NCI-H748 (cell line): ENCODE data around the gene NOSTRIN.
"Not testable (repeated sequence)": the region's sequence is repeated elsewhere in the genome, so short reads cannot be mapped to it uniquely, and the experiment has no call there.

Experiments
- DNase-seq: peaks from one replicate; lab custom pipeline; 2025; ENCODE audit not compliant: unreplicated experiment; lab: John Stamatoyannopoulos, UW

NOSTRIN gene

GRCh38 chr2:168874368-168875054 is 72.1 kb downstream of the NOSTRIN start:
- no peak for DNase-seq

- DNase-seq: not testable (repeated sequence)
Observed at GRCh38 chr2:168882163-168882562, 79.7 kb downstream of the NOSTRIN start.

GRCh38 chr2:168884975-168885374 is 82.5 kb downstream of the NOSTRIN start:
- DNase-seq: no peak

- DNase-seq: no peak
Observed at GRCh38 chr2:168889635-168890005, 87.2 kb downstream of the NOSTRIN start.

GRCh38 chr2:168890006-168890782 is 87.8 kb downstream of the NOSTRIN start, which contains the start of gene SPC25:
TSS of gene SPC25 (minus strand) at chr2:168890430. CDS start at chr2:168889519, 911 bp downstream.
- peak; percentile 97 for DNase-seq

GRCh38 chr2:168892327-168892726 is 89.9 kb downstream of the NOSTRIN start:
- DNase-seq: no peak

- no peak for DNase-seq
Observed at GRCh38 chr2:168894101-168894500, 91.7 kb downstream of the NOSTRIN start.

- DNase-seq: no peak
Observed at GRCh38 chr2:168894720-168895119, 92.3 kb downstream of the NOSTRIN start.

- peak; percentile 19 for DNase-seq
Observed at GRCh38 chr2:168895771-168896170, 93.3 kb downstream of the NOSTRIN start.

- DNase-seq: no peak
Observed at GRCh38 chr2:168896783-168897182, 94.3 kb downstream of the NOSTRIN start.

- no peak for DNase-seq
Observed at GRCh38 chr2:168897449-168897848, 95.0 kb downstream of the NOSTRIN start.

GRCh38 chr2:168901003-168901402 is 98.6 kb downstream of the NOSTRIN start, which contains the start of gene G6PC2:
TSS of gene G6PC2 (plus strand) at chr2:168901291. CDS start at chr2:168901332, 41 bp downstream.
- peak; percentile 36 for DNase-seq

GRCh38 chr2:168903888-168904287 is 101.5 kb downstream of the NOSTRIN start:
- no peak for DNase-seq

GRCh38 chr2:168904358-168904757 is 101.9 kb downstream of the NOSTRIN start:
- DNase-seq: no peak

GRCh38 chr2:168907940-168908662 is 105.7 kb downstream of the NOSTRIN start:
- DNase-seq: no peak

- peak; percentile 61 for DNase-seq
Observed at GRCh38 chr2:168910330-168910729, 107.9 kb downstream of the NOSTRIN start.

- DNase-seq: no peak
Observed at GRCh38 chr2:168912466-168912865, 110.0 kb downstream of the NOSTRIN start.

GRCh38 chr2:168912901-168913369 is 110.5 kb downstream of the NOSTRIN start:
- DNase-seq: peak; percentile 82

GRCh38 chr2:168913495-168913894 is 111.1 kb downstream of the NOSTRIN start:
- DNase-seq: no peak
